ENCODE results near the gene HSPA4.

HSPA4 gene

DNA sequence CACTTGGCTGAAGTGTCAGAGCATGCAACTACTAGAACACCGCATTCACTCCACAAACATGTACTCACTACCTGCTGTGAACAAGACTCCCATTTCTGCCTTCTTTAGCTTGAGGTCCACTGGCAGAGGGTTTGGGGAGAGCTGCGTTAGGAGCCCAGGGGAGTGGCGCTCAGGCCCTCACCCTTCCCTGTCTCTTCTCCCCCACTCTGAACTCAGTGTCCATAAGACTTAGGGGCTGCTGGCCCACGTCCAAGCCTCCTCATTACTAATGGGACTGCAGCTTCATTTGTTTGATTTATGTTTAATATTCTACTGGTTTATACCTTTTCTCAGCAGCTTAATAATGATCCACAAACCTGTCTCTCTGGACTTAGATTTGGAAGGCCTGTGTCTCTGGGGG is 70.9 kb downstream of the HSPA4 start:
- Histone ChIP-seq H4K91ac (ENCODE audit: low read length) (no peak overlapping the region), H2AK5ac (ENCODE audit: low read length, severe bottlenecking) (no peak overlapping the region), H2BK5ac (ENCODE audit: low read depth, low read length, poor library complexity, severe bottlenecking) (no peak overlapping the region), H4K8ac (ENCODE audit: low read length) (no peak overlapping the region), H3K4me2 (ENCODE audit: low read length, poor library complexity, severe bottlenecking) (no peak overlapping the region), H3K79me1 (replicated peaks; ENCODE audit: low read length, poor library complexity, severe bottlenecking) (no peaks in the 10 kb centered on the region), H3K27me3 (ENCODE audit: control insufficient read depth in 1 of 2, insufficient read depth in 1 of 2, low read length in 2 of 2) (peaks cover 18 to 60% of the 10 kb centered on the region in 2 experiments), H2AFZ (ENCODE audit: low read depth, low read length) (no peak overlapping the region), H2BK120ac (ENCODE audit: low read depth, low read length) (no peak overlapping the region), H3K27ac (ENCODE audit: low read length, poor library complexity, severe bottlenecking) (no peak overlapping the region), H3K18ac (ENCODE audit: low read depth in 1 of 2, low read length in 2 of 2) (no peak overlapping the region), H3K9me3 (ENCODE audit: control insufficient read depth, low read length) (no peaks in the 10 kb centered on the region), H3K14ac (ENCODE audit: low read length in 2 of 2) (no peak overlapping the region), H3K4ac (ENCODE audit: low read depth in 1 of 2, low read length in 2 of 2) (no peak overlapping the region), H3K4me3 (ENCODE audit: insufficient read depth in 1 of 2, low read depth in 1 of 2, low read length in 2 of 2) (no peak overlapping the region), H2BK12ac (ENCODE audit: low read length in 2 of 2) (no peak overlapping the region), H3K36me3 (ENCODE audit: control insufficient read depth in 1 of 2, insufficient read depth in 2 of 2, low read depth in 1 of 2, low read length in 2 of 2) (no peaks in the 10 kb centered on the region), H3K4me1 (ENCODE audit: control insufficient read depth, insufficient read depth, low read depth, low read length) (no peaks in the 10 kb centered on the region), H3K23ac (ENCODE audit: low read length in 2 of 2) (no peak overlapping the region), H2BK15ac (ENCODE audit: low read depth, poor library complexity, severe bottlenecking) (no peak overlapping the region), H3K9ac (ENCODE audit: low read length) (no peak overlapping the region)
- WGBS: 97% methylated on average over 3 of the region's 4 CpGs
- no peak for DNase-seq

DNA sequence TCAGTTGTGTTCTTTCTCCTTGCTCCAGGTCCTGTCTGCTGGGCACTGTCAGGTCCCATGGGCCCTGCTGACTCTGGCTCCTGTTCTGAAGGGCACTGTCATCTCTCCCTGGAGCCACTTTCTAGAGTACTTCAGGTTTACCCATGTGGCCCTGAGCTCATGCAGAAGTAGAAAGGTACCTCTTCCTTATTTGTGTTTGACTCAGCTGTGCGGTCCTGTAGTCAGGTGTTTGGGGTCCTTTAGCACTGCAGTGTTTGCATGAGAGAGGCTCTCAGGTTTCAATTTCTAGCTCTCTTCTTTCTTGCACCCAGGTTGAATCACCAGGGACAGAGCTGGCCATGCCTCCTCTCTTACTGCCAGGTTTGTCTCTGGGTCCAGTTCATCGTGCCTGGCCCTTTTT is 71.5 kb downstream of the HSPA4 start:
- Histone ChIP-seq H3K4me1 (ENCODE audit: control insufficient read depth, insufficient read depth, low read depth, low read length) (no peaks in the 10 kb centered on the region), H4K8ac (ENCODE audit: low read length) (no peak overlapping the region), H3K9ac (ENCODE audit: low read length) (no peak overlapping the region), H3K14ac (ENCODE audit: low read length in 2 of 2) (no peak overlapping the region), H3K27ac (ENCODE audit: low read length, poor library complexity, severe bottlenecking) (no peak overlapping the region), H3K23ac (ENCODE audit: low read length in 2 of 2) (no peak overlapping the region), H3K27me3 (ENCODE audit: control insufficient read depth in 1 of 2, insufficient read depth in 1 of 2, low read length in 2 of 2) (peaks cover 23 to 64% of the 10 kb centered on the region in 2 experiments), H2BK5ac (ENCODE audit: low read depth, low read length, poor library complexity, severe bottlenecking) (no peak overlapping the region), H2AK5ac (ENCODE audit: low read length, severe bottlenecking) (no peak overlapping the region), H3K9me3 (ENCODE audit: control insufficient read depth, low read length) (no peaks in the 10 kb centered on the region), H3K18ac (ENCODE audit: low read depth in 1 of 2, low read length in 2 of 2) (no peak overlapping the region), H3K79me1 (replicated peaks; ENCODE audit: low read length, poor library complexity, severe bottlenecking) (no peaks in the 10 kb centered on the region), H3K4me2 (ENCODE audit: low read length, poor library complexity, severe bottlenecking) (no peak overlapping the region), H2BK12ac (ENCODE audit: low read length in 2 of 2) (no peak overlapping the region), H2BK120ac (ENCODE audit: low read depth, low read length) (no peak overlapping the region), H2AFZ (ENCODE audit: low read depth, low read length) (no peak overlapping the region), H2BK15ac (ENCODE audit: low read depth, poor library complexity, severe bottlenecking) (no peak overlapping the region), H3K4ac (ENCODE audit: low read depth in 1 of 2, low read length in 2 of 2) (no peak overlapping the region), H4K91ac (ENCODE audit: low read length) (no peak overlapping the region), H3K36me3 (ENCODE audit: control insufficient read depth in 1 of 2, insufficient read depth in 2 of 2, low read depth in 1 of 2, low read length in 2 of 2) (no peaks in the 10 kb centered on the region), H3K4me3 (ENCODE audit: insufficient read depth in 1 of 2, low read depth in 1 of 2, low read length in 2 of 2) (no peak overlapping the region)
- WGBS: 81% methylated on average over 2 of the region's 2 CpGs
- DNase-seq: no peak

DNA sequence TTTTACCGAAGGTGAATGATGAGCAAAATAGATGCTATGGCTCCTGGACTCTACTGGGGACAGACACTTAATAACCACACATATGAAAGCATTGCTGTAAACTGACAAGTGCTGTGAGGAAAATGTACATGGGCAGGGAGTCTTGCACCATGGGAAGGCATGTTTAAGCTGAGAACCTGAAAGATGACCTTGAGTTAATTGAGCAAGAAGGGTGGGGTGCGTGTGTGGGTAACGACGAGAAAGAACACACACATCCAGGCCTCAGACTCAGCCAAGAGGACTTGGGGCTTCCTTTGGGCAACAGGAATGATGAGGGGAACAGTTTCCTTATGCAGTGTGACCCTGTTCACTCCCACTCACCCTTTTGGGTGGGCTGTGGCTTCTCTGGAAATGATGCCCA is 73.1 kb downstream of the HSPA4 start:
- Histone ChIP-seq H3K23ac (ENCODE audit: low read length in 2 of 2) (no peak overlapping the region), H2AFZ (ENCODE audit: low read depth, low read length) (no peak overlapping the region), H2BK120ac (ENCODE audit: low read depth, low read length) (no peak overlapping the region), H3K9ac (ENCODE audit: low read length) (no peak overlapping the region), H2BK5ac (ENCODE audit: low read depth, low read length, poor library complexity, severe bottlenecking) (no peak overlapping the region), H4K91ac (ENCODE audit: low read length) (no peak overlapping the region), H3K4ac (ENCODE audit: low read depth in 1 of 2, low read length in 2 of 2) (no peak overlapping the region), H4K8ac (ENCODE audit: low read length) (no peak overlapping the region), H2BK15ac (ENCODE audit: low read depth, poor library complexity, severe bottlenecking) (no peak overlapping the region), H3K14ac (ENCODE audit: low read length in 2 of 2) (no peak overlapping the region), H3K79me1 (replicated peaks; ENCODE audit: low read length, poor library complexity, severe bottlenecking) (no peaks in the 10 kb centered on the region), H2BK12ac (ENCODE audit: low read length in 2 of 2) (no peak overlapping the region), H3K36me3 (ENCODE audit: control insufficient read depth in 1 of 2, insufficient read depth in 2 of 2, low read depth in 1 of 2, low read length in 2 of 2) (no peaks in the 10 kb centered on the region), H3K4me1 (ENCODE audit: control insufficient read depth, insufficient read depth, low read depth, low read length) (no peaks in the 10 kb centered on the region), H3K27ac (ENCODE audit: low read length, poor library complexity, severe bottlenecking) (no peak overlapping the region), H3K9me3 (ENCODE audit: control insufficient read depth, low read length) (no peaks in the 10 kb centered on the region), H3K27me3 (ENCODE audit: control insufficient read depth in 1 of 2, insufficient read depth in 1 of 2, low read length in 2 of 2) (peaks cover 37 to 80% of the 10 kb centered on the region in 2 experiments), H3K4me2 (ENCODE audit: low read length, poor library complexity, severe bottlenecking) (no peak overlapping the region), H2AK5ac (ENCODE audit: low read length, severe bottlenecking) (no peak overlapping the region), H3K4me3 (ENCODE audit: insufficient read depth in 1 of 2, low read depth in 1 of 2, low read length in 2 of 2) (no peak overlapping the region), H3K18ac (ENCODE audit: low read depth in 1 of 2, low read length in 2 of 2) (no peak overlapping the region)
- DNase-seq: no peak
- WGBS: 75% methylated on average over 3 of the region's 4 CpGs

DNA sequence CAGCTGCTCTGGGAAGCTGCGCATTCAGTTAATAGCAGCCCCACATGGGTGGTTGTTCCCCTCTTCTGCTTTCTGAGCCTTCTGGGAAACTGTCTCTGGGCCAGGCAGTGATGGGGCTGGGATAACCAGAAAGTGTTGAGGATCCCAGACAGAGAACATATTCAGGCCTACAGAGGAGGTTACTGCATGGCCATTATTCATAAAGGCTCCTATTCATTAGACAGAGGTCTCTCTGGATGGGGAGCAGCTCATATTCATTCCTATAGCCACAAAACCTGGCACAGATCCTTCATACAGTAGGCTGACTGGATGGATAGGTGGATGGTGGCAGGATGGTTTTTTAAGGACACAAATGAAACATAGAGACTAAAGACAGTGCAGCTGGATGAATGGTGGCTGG is 76.3 kb downstream of the HSPA4 start:
- H3K27ac ChIP-seq (ENCODE audit: low read length, poor library complexity, severe bottlenecking): no peak overlapping the region
- DNase-seq: no peak
- no peak overlapping the region for H3K18ac ChIP-seq (ENCODE audit: low read depth in 1 of 2, low read length in 2 of 2)
- H2BK12ac ChIP-seq (ENCODE audit: low read length in 2 of 2): no peak overlapping the region
- H3K4ac ChIP-seq (ENCODE audit: low read depth in 1 of 2, low read length in 2 of 2): no peak overlapping the region
- no peaks in the 10 kb centered on the region for H3K36me3 ChIP-seq (ENCODE audit: control insufficient read depth in 1 of 2, insufficient read depth in 2 of 2, low read depth in 1 of 2, low read length in 2 of 2)
- H3K79me1 ChIP-seq (replicated peaks; ENCODE audit: low read length, poor library complexity, severe bottlenecking): no peaks in the 10 kb centered on the region
- no peak overlapping the region for H2BK120ac ChIP-seq (ENCODE audit: low read depth, low read length)
- no peak overlapping the region for H3K14ac ChIP-seq (ENCODE audit: low read length in 2 of 2)
- H3K4me1 ChIP-seq (ENCODE audit: control insufficient read depth, insufficient read depth, low read depth, low read length): no peaks in the 10 kb centered on the region
- H2AK5ac ChIP-seq (ENCODE audit: low read length, severe bottlenecking): no peak overlapping the region
- no peak overlapping the region for H2AFZ ChIP-seq (ENCODE audit: low read depth, low read length)
- H3K9me3 ChIP-seq (ENCODE audit: control insufficient read depth, low read length): no peaks in the 10 kb centered on the region
- H2BK15ac ChIP-seq (ENCODE audit: low read depth, poor library complexity, severe bottlenecking): no peak overlapping the region
- H3K4me2 ChIP-seq (ENCODE audit: low read length, poor library complexity, severe bottlenecking): no peak overlapping the region
- H3K4me3 ChIP-seq (ENCODE audit: insufficient read depth in 1 of 2, low read depth in 1 of 2, low read length in 2 of 2): no peak overlapping the region
- no peak overlapping the region for H4K8ac ChIP-seq (ENCODE audit: low read length)
- H3K23ac ChIP-seq (ENCODE audit: low read length in 2 of 2): no peak overlapping the region
- H2BK5ac ChIP-seq (ENCODE audit: low read depth, low read length, poor library complexity, severe bottlenecking): no peak overlapping the region
- H3K27me3 ChIP-seq (ENCODE audit: control insufficient read depth in 1 of 2, insufficient read depth in 1 of 2, low read length in 2 of 2): peaks cover 39 to 70% of the 10 kb centered on the region in 2 experiments
- H3K9ac ChIP-seq (ENCODE audit: low read length): no peak overlapping the region
- no peak overlapping the region for H4K91ac ChIP-seq (ENCODE audit: low read length)
- WGBS: 88% methylated on average over 1 of the region's 1 CpG
